IMR-90 (cell line): ENCODE data around the gene UBE2E2. TPM values are rescaled to one million over a fixed set of nuclear protein-coding genes. Genes with fewer than 3 reads are reported as not detected.

ENCODE experiments used
- ATAC-seq: fragments of 200-7000 bp; cut with Tn5 transposase; 2 replicates; pipeline ENCODE4 v1.9.1; 2020; ENCODE audit warnings: low read depth, mild to moderate bottlenecking, moderate library complexity
- BruUV-seq: library from RNA; stranded (reverse); fragments of 400-500 nt; replicated peaks from 2 replicates; lab custom pipeline; 2021; lab: Mats Ljungman, UMichigan
- CTCF ChIA-PET: fragments of 300-600 bp; formaldehyde crosslinking; extraction: SDS; loops from one replicate; lab custom pipeline; 2021; ENCODE audit warnings: antibody characterized with exemption; lab: Yijun Ruan, JAX
- POLR2A ChIA-PET: fragments of 300-600 bp; sonication (Branson Sonifier 250); formaldehyde crosslinking; loops from one replicate; lab custom pipeline; 2022; ENCODE audit warnings: antibody characterized with exemption; ENCODE audit not compliant: unreplicated experiment; lab: Charles Lee
- DNase-seq: peaks from one replicate; pipeline ENCODE4 v3.0.0; 2013
- H2AFZ ChIP-seq: replicated peaks from 2 replicates; pipeline ENCODE3; 2013; ENCODE audit warnings: low read length, mild to moderate bottlenecking; ENCODE audit not compliant: poor library complexity
- H2AK5ac ChIP-seq: 2 replicates; pipeline ENCODE4 v1.6.1; 2013; ENCODE audit warnings: low read depth, low read length, inconsistent platforms
- H2AK9ac ChIP-seq: replicated peaks from 2 replicates; pipeline ENCODE3; 2013; ENCODE audit warnings: mild to moderate bottlenecking, low read depth, low read length, moderate library complexity; ENCODE audit not compliant: poor library complexity
- H2BK120ac ChIP-seq: 2 replicates; pipeline ENCODE4 v1.6.1; 2013; ENCODE audit warnings: low read depth, low read length, inconsistent platforms
- H2BK15ac ChIP-seq: 3 replicates; pipeline ENCODE4 v1.6.1; 2013; ENCODE audit warnings: low read depth, low read length, inconsistent platforms
- H2BK20ac ChIP-seq: 2 replicates; pipeline ENCODE4 v1.6.1; 2013; ENCODE audit warnings: low read depth, mild to moderate bottlenecking, inconsistent platforms, low read length, moderate library complexity
- H2BK5ac ChIP-seq: 2 replicates; pipeline ENCODE4 v1.6.1; 2013; ENCODE audit warnings: mild to moderate bottlenecking, low read depth, low read length, inconsistent platforms; ENCODE audit not compliant: poor library complexity, severe bottlenecking
- H3K14ac ChIP-seq: replicated peaks from 2 replicates; pipeline ENCODE4 v1.6.1; 2013; ENCODE audit warnings: low read depth, low read length, inconsistent platforms
- H3K18ac ChIP-seq: 2 replicates; pipeline ENCODE4 v1.6.1; 2013; ENCODE audit warnings: low read depth, low read length, control low read depth
- H3K23ac ChIP-seq: 2 replicates; pipeline ENCODE4 v1.6.1; 2013; ENCODE audit warnings: low read depth, low read length, inconsistent platforms
- H3K27ac ChIP-seq: 2 replicates; pipeline ENCODE4 v1.5.1; 2013; ENCODE audit warnings: mild to moderate bottlenecking, control low read depth, low read length; ENCODE audit not compliant: insufficient read depth
- H3K27me3 ChIP-seq: 2 replicates; pipeline ENCODE4 v1.6.1; 2013; ENCODE audit warnings: low read length; ENCODE audit not compliant: control insufficient read depth, insufficient read depth
- H3K36me3 ChIP-seq: 2 replicates; pipeline ENCODE4 v1.6.1; 2013; ENCODE audit warnings: low read length, mixed read lengths; ENCODE audit not compliant: control insufficient read depth, insufficient read depth
- H3K4ac ChIP-seq: 2 replicates; pipeline ENCODE4 v1.6.1; 2013; ENCODE audit warnings: low read depth, low read length, inconsistent platforms
- H3K4me1 ChIP-seq: 2 replicates; pipeline ENCODE4 v1.6.1; 2013; ENCODE audit warnings: low read length, mixed read lengths; ENCODE audit not compliant: control insufficient read depth, insufficient read depth
- H3K4me2 ChIP-seq: 2 replicates; pipeline ENCODE4 v1.6.1; 2013; ENCODE audit warnings: low read depth, mild to moderate bottlenecking, control low read depth, low read length, moderate library complexity
- H3K4me3 ChIP-seq: 2 replicates; pipeline ENCODE4 v1.5.1; 2013; ENCODE audit warnings: low read depth, mild to moderate bottlenecking, control low read depth, low read length, moderate library complexity; ENCODE audit not compliant: insufficient read depth
- H3K56ac ChIP-seq: 2 replicates; pipeline ENCODE4 v1.6.1; 2013; ENCODE audit warnings: low read length, inconsistent platforms; ENCODE audit not compliant: insufficient read depth; ENCODE audit errors: extremely low read depth
- H3K79me1 ChIP-seq, 2 experiments: 2 replicates each; pipeline ENCODE4 v1.6.1; 2013; ENCODE audit warnings: low read length in 2 of 2, inconsistent platforms in 1 of 2, low read depth in 1 of 2
- H3K9ac ChIP-seq: 2 replicates; pipeline ENCODE4 v1.6.1; 2013; ENCODE audit warnings: low read depth, low read length, control low read depth
- H3K9me1 ChIP-seq: 2 replicates; pipeline ENCODE4 v1.6.1; 2013; ENCODE audit warnings: low read length, inconsistent platforms; ENCODE audit not compliant: insufficient read depth
- H3K9me3 ChIP-seq: 2 replicates; pipeline ENCODE4 v1.6.1; 2013; ENCODE audit warnings: low read length; ENCODE audit not compliant: control insufficient read depth, insufficient read depth
- H4K20me1 ChIP-seq: 2 replicates; pipeline ENCODE4 v1.6.1; 2013; ENCODE audit warnings: low read length, inconsistent platforms; ENCODE audit not compliant: insufficient read depth
- H4K5ac ChIP-seq: 2 replicates; pipeline ENCODE4 v1.6.1; 2013; ENCODE audit warnings: mild to moderate bottlenecking, low read depth, low read length, control low read depth
- H4K8ac ChIP-seq, 2 experiments: 2 replicates each; pipeline ENCODE4 v1.6.1; 2013; ENCODE audit warnings: low read depth in 2 of 2, low read length in 2 of 2, control low read depth in 1 of 2, inconsistent platforms in 1 of 2
- H4K91ac ChIP-seq: 2 replicates; pipeline ENCODE4 v1.6.1; 2013; ENCODE audit warnings: low read depth, low read length, inconsistent platforms; ENCODE audit not compliant: insufficient read depth
- BHLHE40 ChIP-seq: fragments of 150-350 bp; IDR thresholded peaks from 2 replicates; pipeline ENCODE4 v1.6.1; 2016; ENCODE audit warnings: mild to moderate bottlenecking, low read depth, low read length
- ELK1 ChIP-seq: fragments of 150-350 bp; IDR thresholded peaks from 2 replicates; pipeline ENCODE4 v1.6.1; 2016; ENCODE audit warnings: low read depth, mild to moderate bottlenecking, low read length, moderate library complexity, borderline replicate concordance
- FOS ChIP-seq: fragments of 150-350 bp; IDR thresholded peaks from 2 replicates; pipeline ENCODE4 v1.6.1; 2016; ENCODE audit warnings: low read depth, low read length
- RAD21 ChIP-seq: IDR thresholded peaks from 2 replicates; pipeline ENCODE4 v1.6.1; 2012; ENCODE audit warnings: low read length, improper control_type of control experiment
- RCOR1 ChIP-seq: IDR thresholded peaks from 2 replicates; pipeline ENCODE4 v1.6.1; 2012; ENCODE audit warnings: mild to moderate bottlenecking, low read length, improper control_type of control experiment; ENCODE audit not compliant: insufficient replicate concordance
- SMC3 ChIP-seq: fragments of 150-350 bp; IDR thresholded peaks from 2 replicates; pipeline ENCODE4 v1.6.1; 2016; ENCODE audit warnings: low read depth, mild to moderate bottlenecking, antibody characterized with exemption, low read length, moderate library complexity
- WGBS, 2 experiments: methylation state at CpG; one replicate each; pipeline versions ENCODE4 v1.1.5 to v1.1.7; 2013; ENCODE audit warnings: missing lambda C conversion rate in 2 of 2; ENCODE audit not compliant: insufficient read length in 1 of 2; ENCODE audit errors: extremely low coverage in 2 of 2; 5-methylcytosine and 5-hydroxymethylcytosine counted together
- dilution Hi-C: fragments of 300-500 bp; cut with HindIII; formaldehyde crosslinking; loops from one replicate; pipeline ENCODE4 v1.14.3; 2018; ENCODE audit warnings: low sequenced_read_pairs; ENCODE audit not compliant: unreplicated experiment
- in situ Hi-C: fragments of 300-500 bp; cut with MboI; formaldehyde crosslinking; loops from 3 replicates; pipeline ENCODE4 v1.14.3; 2019; ENCODE audit warnings: low sequenced_read_pairs, inconsistent platforms, mixed read lengths
- intact Hi-C: fragments of 100-400 bp; cut with micrococcal nuclease; formaldehyde crosslinking; loops from 2 replicates; pipeline ENCODE4 v1.10.0; 2022
- polyA plus RNA-seq, 3 experiments: library from polyadenylated mRNA; depleted of rRNA; stranded (reverse); fragments of >200 nt; gene quantifications; 2 replicates each; pipeline ENCODE4 v1.2.3, GENCODE V29; 2012; ENCODE audit warnings: low replicate concordance in 1 of 3
- total RNA-seq: library from RNA; depleted of rRNA; stranded (reverse); fragments of >200 nt; gene quantifications from 2 replicates; pipeline ENCODE4 v1.2.3, GENCODE V29; 2012

UBE2E2 gene
- total and polyA plus RNA-seq, 2 of the 4 experiments (the other 2 are of a cell fraction): 18.6 to 32.7 TPM

- H2BK20ac ChIP-seq: no peak overlapping the region
- no peak overlapping the region for H3K4ac ChIP-seq
- no CpG with 5 or more reads among the region's 3 CpGs for WGBS, 2 experiments
- no peak overlapping the region for H2BK15ac ChIP-seq
- in situ Hi-C loops: no loop called here
- H2BK5ac ChIP-seq: no peak overlapping the region
- no peak overlapping the region for H2AK9ac ChIP-seq
- no peak overlapping the region for H3K9ac ChIP-seq
- no peak overlapping the region for H3K27ac ChIP-seq
- H3K14ac ChIP-seq: no peak overlapping the region
- intact Hi-C loops: no loop called here
- TF ChIP-seq FOS: no peak
- TF ChIP-seq RCOR1: no peak
- TF ChIP-seq ELK1: no peak
- TF ChIP-seq RAD21: no peak
- no peak for TF ChIP-seq SMC3
- no peak for TF ChIP-seq BHLHE40
- ATAC-seq (no peak), DNase-seq (peak; percentile 51)
- H3K4me2 ChIP-seq: no peak overlapping the region
- no peaks in the 10 kb centered on the region for H3K36me3 ChIP-seq
- H2BK120ac ChIP-seq: no peak overlapping the region
- H3K56ac ChIP-seq: no peak overlapping the region
- no peak overlapping the region for H4K8ac ChIP-seq
- no peaks in the 10 kb centered on the region; the same call in 1 of the 2 replicates for H3K9me3 ChIP-seq
- no peak overlapping the region for H2AK5ac ChIP-seq
- ChIA-PET CTCF (no interaction called here), POLR2A (no interaction called here)
- no peak overlapping the region for H4K91ac ChIP-seq
- H3K4me1 ChIP-seq: peaks cover 1% of the 10 kb centered on the region; the same call in 1 of the 2 replicates
- dilution Hi-C loops: no loop called here
- peaks cover 9 to 14% of the 10 kb centered on the region in 2 experiments; a peak in 1 of 4 replicates for H3K79me1 ChIP-seq
- H4K20me1 ChIP-seq: 0 out of 2 replicates have a peak, but pooled peaks cover 8% of the 10 kb centered on the region
- no peak overlapping the region for H4K5ac ChIP-seq
- H3K4me3 ChIP-seq: no peak overlapping the region
- no peak overlapping the region for H3K18ac ChIP-seq
- BruUV-seq: no TSS peak
- H3K9me1 ChIP-seq: no peaks in the 10 kb centered on the region
- no peak overlapping the region for H2AFZ ChIP-seq
- no peak overlapping the region for H3K23ac ChIP-seq
- H3K27me3 ChIP-seq: no peaks in the 10 kb centered on the region
Measured at GRCh38 chr3:23312866-23313265, 109.7 kb downstream of the UBE2E2 start.
